ENCODE measurements around the gene TSHR. TPM values are rescaled to one million over a fixed set of nuclear protein-coding genes. Genes with fewer than 3 reads are reported as not detected.
A peak's percentile ranks its signal among the peaks of the same experiment; 100 is the strongest.

Gene TSHR
- total and polyA plus RNA-seq, 3 experiments from 2014 or later, result not detected

GRCh38 chr14:80927083-80927989, 28.1 kb upstream of the TSHR start:
- ChIA-PET POLR2A (no interaction called here), CTCF (no interaction called here)
- Histone ChIP-seq H3K9me3 (ENCODE audit: low read length) (no peaks in the 10 kb centered on the region), H3K36me3 (ENCODE audit: insufficient read depth, low read length) (no peaks in the 10 kb centered on the region), H3K27ac (ENCODE audit: low read depth, low read length) (no peak overlapping the region), H3K4me1 (ENCODE audit: insufficient read depth, low read length) (peaks cover 24% of the 10 kb centered on the region), H3K27me3 (ENCODE audit: insufficient read depth, low read length, poor library complexity, severe bottlenecking) (no peaks in the 10 kb centered on the region), H3K4me3 (ENCODE audit: low read length) (no peak overlapping the region)
- no peak for DNase-seq
- Mint-ChIP-seq H3K27me3 (no peaks in the 10 kb centered on the region), H3K27ac (peak overlapping the region in 5 of 8 donors; percentile 15 to 97 (median 24)), H3K36me3 (peaks cover 7 to 18% (median 12%) of the 10 kb centered on the region in 3 donors), H3K4me1 (peaks cover 41 to 72% (median 55%) of the 10 kb centered on the region in 3 donors), H3K9me3 (no peaks in the 10 kb centered on the region), H3K4me3 (no peak overlapping the region)

- Histone ChIP-seq H3K4me1 (ENCODE audit: insufficient read depth, low read length) (peaks cover 24% of the 10 kb centered on the region), H3K4me3 (ENCODE audit: low read length) (no peak overlapping the region), H3K27me3 (ENCODE audit: insufficient read depth, low read length, poor library complexity, severe bottlenecking) (no peaks in the 10 kb centered on the region), H3K27ac (ENCODE audit: low read depth, low read length) (peak overlapping the region; percentile 33), H3K36me3 (ENCODE audit: insufficient read depth, low read length) (no peaks in the 10 kb centered on the region), H3K9me3 (ENCODE audit: low read length) (no peaks in the 10 kb centered on the region)
- DNase-seq, result no peak
- Mint-ChIP-seq H3K27ac (peak overlapping the region; percentile 70 to 98 (median 92)), H3K36me3 (peaks cover 2 to 7% (median 6%) of the 10 kb centered on the region in 3 donors), H3K27me3 (no peaks in the 10 kb centered on the region), H3K4me3 (peak overlapping the region in 6 of 7 donors; percentile 65 to 82 (median 68)), H3K9me3 (no peaks in the 10 kb centered on the region), H3K4me1 (peaks cover 42 to 79% (median 72%) of the 10 kb centered on the region in 3 donors)
- POLR2A ChIA-PET, result interaction anchor here (0.8 to 3.2 kb wide), 4 partner anchors 11 to 291 kb away, joined by 3 to 17 read pairs (median 12); partner anchors contain the start of genes CEP128 and GTF2A1
- CTCF ChIA-PET, result interaction anchor here (0.9 to 2.5 kb wide), 4 partner anchors 11 to 57 kb away, joined by 3 to 12 read pairs (median 5); partner anchors contain the start of genes CEP128 and TSHR
These were observed 25.3 kb upstream of the TSHR start for GRCh38 chr14:80930095-80930494.

GRCh38 chr14:80930836-80931389, 24.5 kb upstream of the TSHR start:
- no peaks in the 10 kb centered on the region for H3K27me3 Mint-ChIP-seq
- no peaks in the 10 kb centered on the region for H3K9me3 ChIP-seq (ENCODE audit: low read length)
- no peak overlapping the region for H3K4me3 ChIP-seq (ENCODE audit: low read length)
- peak in 3 of 5 donors; percentile 70 to 83 (median 80) for DNase-seq
- no peaks in the 10 kb centered on the region for H3K36me3 ChIP-seq (ENCODE audit: insufficient read depth, low read length)
- H3K4me1 ChIP-seq (ENCODE audit: insufficient read depth, low read length), result peaks cover 24% of the 10 kb centered on the region
- no peaks in the 10 kb centered on the region for H3K27me3 ChIP-seq (ENCODE audit: insufficient read depth, low read length, poor library complexity, severe bottlenecking)
- peak overlapping the region; percentile 33 for H3K27ac ChIP-seq (ENCODE audit: low read depth, low read length)
- H3K36me3 Mint-ChIP-seq, result peaks cover 3 to 4% (median 4%) of the 10 kb centered on the region in 3 donors
- H3K4me3 Mint-ChIP-seq, result peak overlapping the region; percentile 2 to 70 (median 65)
- ChIA-PET POLR2A (interaction anchor here (2.4 to 3.2 kb wide), 3 partner anchors 10 to 290 kb away, joined by 12 to 17 read pairs (median 13); partner anchors contain the start of genes CEP128 and GTF2A1), CTCF (interaction anchor here (1.1 to 2.5 kb wide), 6 partner anchors 10 to 290 kb away, joined by 3 to 12 read pairs (median 4); partner anchors contain the start of genes CEP128, GTF2A1 and TSHR)
- no peaks in the 10 kb centered on the region for H3K9me3 Mint-ChIP-seq
- H3K4me1 Mint-ChIP-seq, result peaks cover 39 to 71% (median 68%) of the 10 kb centered on the region in 3 donors
- H3K27ac Mint-ChIP-seq, result peak overlapping the region; percentile 70 to 98 (median 92)

- POLR2A ChIA-PET, result interaction anchor here (0.7 kb wide), 1 partner anchor 8 kb away, joined by 3 read pairs; no protein-coding TSS in a partner anchor
These were observed 22.1 kb upstream of the TSHR start for GRCh38 chr14:80933282-80933681.

GRCh38 chr14:80933686-80934085, 21.7 kb upstream of the TSHR start:
- CTCF ChIA-PET, result interaction anchor here (0.8 to 1.2 kb wide), 4 partner anchors 9 to 237 kb away, joined by 3 read pairs; partner anchors contain the start of gene TSHR
- no peak overlapping the region for H3K4me3 ChIP-seq (ENCODE audit: low read length)
- H3K9me3 Mint-ChIP-seq, result no peaks in the 10 kb centered on the region
- H3K4me1 ChIP-seq (ENCODE audit: insufficient read depth, low read length), result peaks cover 24% of the 10 kb centered on the region
- H3K36me3 Mint-ChIP-seq, result peaks cover 0 to 5% (median 3%) of the 10 kb centered on the region in 3 donors
- no peak for DNase-seq
- no peaks in the 10 kb centered on the region for H3K27me3 Mint-ChIP-seq
- POLR2A ChIA-PET, result interaction anchor here (0.7 kb wide), 1 partner anchor 9 kb away, joined by 3 read pairs; no protein-coding TSS in a partner anchor
- H3K27ac ChIP-seq (ENCODE audit: low read depth, low read length), result no peak overlapping the region
- H3K9me3 ChIP-seq (ENCODE audit: low read length), result no peaks in the 10 kb centered on the region
- no peaks in the 10 kb centered on the region for H3K36me3 ChIP-seq (ENCODE audit: insufficient read depth, low read length)
- H3K27ac Mint-ChIP-seq, result peak overlapping the region in 5 of 8 donors; percentile 23 to 69 (median 52)
- no peak overlapping the region for H3K4me3 Mint-ChIP-seq
- no peaks in the 10 kb centered on the region for H3K27me3 ChIP-seq (ENCODE audit: insufficient read depth, low read length, poor library complexity, severe bottlenecking)
- H3K4me1 Mint-ChIP-seq, result peaks cover 39 to 64% (median 54%) of the 10 kb centered on the region in 3 donors

More at GRCh38 chr14:80933282-80933681, 22.1 kb upstream of the TSHR start:
- no peak for DNase-seq
- Mint-ChIP-seq H3K27ac (peak overlapping the region in 6 of 8 donors; percentile 26 to 83 (median 60)), H3K9me3 (no peaks in the 10 kb centered on the region), H3K4me3 (peak overlapping the region in 1 of 7 donors; percentile 29), H3K27me3 (no peaks in the 10 kb centered on the region), H3K36me3 (peaks cover 2 to 5% (median 3%) of the 10 kb centered on the region in 3 donors), H3K4me1 (peaks cover 40 to 66% (median 58%) of the 10 kb centered on the region in 3 donors)
- no peaks in the 10 kb centered on the region for H3K9me3 ChIP-seq (ENCODE audit: low read length)
- H3K27me3 ChIP-seq (ENCODE audit: insufficient read depth, low read length, poor library complexity, severe bottlenecking), result no peaks in the 10 kb centered on the region
- no peak overlapping the region for H3K27ac ChIP-seq (ENCODE audit: low read depth, low read length)
- peaks cover 24% of the 10 kb centered on the region for H3K4me1 ChIP-seq (ENCODE audit: insufficient read depth, low read length)
- CTCF ChIA-PET, result interaction anchor here (0.8 to 1.2 kb wide), 3 partner anchors 9 to 54 kb away, joined by 3 read pairs; partner anchors contain the start of gene TSHR
- H3K36me3 ChIP-seq (ENCODE audit: insufficient read depth, low read length), result no peaks in the 10 kb centered on the region
- no peak overlapping the region for H3K4me3 ChIP-seq (ENCODE audit: low read length)

GRCh38 chr14:80940146-80940545, 15.3 kb upstream of the TSHR start:
- Mint-ChIP-seq H3K4me1 (peaks cover 21 to 41% (median 21%) of the 10 kb centered on the region in 3 donors), H3K36me3 (peaks cover 0 to 8% (median 0%) of the 10 kb centered on the region in 3 donors), H3K27me3 (no peaks in the 10 kb centered on the region), H3K27ac (peak overlapping the region; percentile 7 to 92 (median 68)), H3K9me3 (no peaks in the 10 kb centered on the region), H3K4me3 (peak overlapping the region in 6 of 7 donors; percentile 24 to 67 (median 53))
- no peak overlapping the region for H3K27ac ChIP-seq (ENCODE audit: low read depth, low read length)
- no peak overlapping the region for H3K4me3 ChIP-seq (ENCODE audit: low read length)
- peaks cover 9% of the 10 kb centered on the region for H3K4me1 ChIP-seq (ENCODE audit: insufficient read depth, low read length)
- ChIA-PET CTCF (interaction anchor here (2.3 kb wide), 1 partner anchor 10 kb away, joined by 12 read pairs; no protein-coding TSS in a partner anchor), POLR2A (interaction anchor here (3.0 kb wide), 1 partner anchor 9 kb away, joined by 17 read pairs; no protein-coding TSS in a partner anchor)
- H3K27me3 ChIP-seq (ENCODE audit: insufficient read depth, low read length, poor library complexity, severe bottlenecking), result no peaks in the 10 kb centered on the region
- no peak for DNase-seq
- H3K36me3 ChIP-seq (ENCODE audit: insufficient read depth, low read length), result no peaks in the 10 kb centered on the region
- H3K9me3 ChIP-seq (ENCODE audit: low read length), result no peaks in the 10 kb centered on the region

Measured in CD8-positive, alpha-beta memory T cell (primary cell).